HG03060 (cell line): ENCODE data around the gene PRPH2.

ENCODE experiments used
- ATAC-seq: cut with Tn5 transposase; IDR thresholded peaks from one replicate; pipeline ENCODE4 v1.9.1; 2021; ENCODE audit warnings: low read depth, moderate number of reproducible peaks; ENCODE audit not compliant: unreplicated experiment

Gene PRPH2

DNA sequence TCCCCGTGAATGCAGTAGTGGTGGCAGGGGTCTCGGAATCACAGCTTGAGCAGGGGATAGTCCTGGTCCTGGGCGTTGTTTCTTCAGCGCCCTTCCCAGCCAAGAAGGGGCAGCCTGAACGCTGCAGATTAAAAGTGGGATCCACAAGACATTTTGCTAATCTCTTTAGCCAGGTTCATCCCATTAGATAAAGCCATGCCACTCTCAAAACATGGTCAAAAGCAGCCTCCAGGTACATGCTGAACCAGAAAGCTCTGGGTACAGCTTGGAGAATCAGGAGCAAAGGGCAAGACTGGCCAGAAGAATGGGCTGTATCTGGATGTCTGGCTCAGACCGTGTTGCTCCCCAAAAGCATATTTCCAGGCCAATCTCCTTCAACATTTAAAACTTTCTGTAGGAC, at the start of gene PRPH2:
Gene PRPH2, minus strand, starts transcription at position 101 of the 400 bp plus-strand sequence. CDS start 263 bp downstream, outside the sequence.
- no peak for ATAC-seq

- ATAC-seq: no peak
Observed at GRCh38 chr6:42771741-42772100, 49.3 kb upstream of the PRPH2 start.

- ATAC-seq: no peak
Observed at GRCh38 chr6:42769836-42770235, 47.4 kb upstream of the PRPH2 start.

GRCh38 chr6:42769051-42769450, 46.7 kb upstream of the PRPH2 start:
- ATAC-seq: no peak

DNA sequence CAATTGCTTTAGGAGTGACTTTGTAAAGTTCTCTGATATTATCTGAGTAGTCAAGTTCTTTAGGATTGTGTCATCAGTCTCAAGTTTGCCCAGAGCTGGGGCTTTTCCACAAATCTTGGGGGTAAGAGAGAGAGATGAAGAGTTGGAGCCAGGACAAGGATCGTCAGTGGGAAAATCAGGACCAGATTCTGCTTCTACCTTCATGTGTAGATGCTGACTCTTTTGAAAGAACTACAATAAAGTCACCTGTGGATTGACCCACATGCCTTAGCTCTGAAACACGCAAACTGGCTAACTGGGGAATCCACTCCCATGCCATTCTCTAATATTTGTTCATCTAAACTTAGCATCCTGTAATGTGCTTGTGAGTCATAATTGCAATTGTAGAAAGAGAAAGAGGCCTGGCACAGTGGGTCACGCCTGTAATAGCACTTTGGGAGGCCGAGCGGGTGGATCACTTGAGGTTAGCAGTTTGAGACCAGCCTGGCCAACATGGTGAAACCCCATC, 43.8 kb upstream of the PRPH2 start:
- no peak for ATAC-seq

- ATAC-seq: no peak
Observed at GRCh38 chr6:42764911-42765648, 42.7 kb upstream of the PRPH2 start.

DNA sequence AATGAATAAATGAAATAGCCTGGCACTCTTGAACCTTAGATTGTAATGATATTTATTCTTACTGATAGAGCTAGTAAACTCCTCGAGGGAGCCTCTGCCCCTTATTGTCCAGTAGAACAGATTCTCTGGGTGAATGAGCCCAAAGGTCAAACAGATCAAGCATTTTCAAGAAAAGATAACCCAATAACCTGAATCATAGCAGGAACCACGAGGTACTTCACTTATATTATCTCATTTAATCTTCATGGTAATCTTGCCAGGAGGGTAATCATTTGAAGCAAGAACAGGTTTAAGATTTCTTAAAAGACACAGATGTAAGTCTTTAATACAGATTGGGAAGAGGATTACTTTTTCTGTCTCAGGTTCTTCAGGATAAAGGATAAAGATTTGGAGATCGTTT, 40.6 kb upstream of the PRPH2 start:
- ATAC-seq: no peak

GRCh38 chr6:42762426-42762859, 40.0 kb upstream of the PRPH2 start:
- no peak for ATAC-seq

GRCh38 chr6:42761287-42762067, 39.1 kb upstream of the PRPH2 start:
- ATAC-seq: no peak

GRCh38 chr6:42758756-42759430, 36.5 kb upstream of the PRPH2 start:
- no peak for ATAC-seq

GRCh38 chr6:42756722-42757121, 34.3 kb upstream of the PRPH2 start:
- ATAC-seq: no peak

DNA sequence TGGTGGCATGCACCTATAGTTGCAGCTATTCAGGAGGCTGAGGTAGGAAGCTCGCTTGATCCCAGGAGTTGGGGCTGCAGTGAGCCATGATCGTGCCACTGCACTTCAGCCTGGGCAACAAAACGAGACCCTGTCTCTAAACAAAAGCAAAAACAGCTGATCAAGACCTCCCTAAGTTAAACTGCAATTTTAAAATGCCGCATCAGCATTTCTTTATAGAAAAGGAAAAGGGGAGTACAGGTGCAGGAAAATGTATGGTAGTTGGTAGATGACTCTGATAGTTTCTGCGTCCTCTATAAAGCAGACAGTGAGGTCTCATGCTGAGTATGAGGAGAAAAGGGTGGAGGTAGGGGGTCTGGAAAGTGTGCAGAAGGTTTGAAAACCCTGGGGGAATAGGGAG, 32.4 kb upstream of the PRPH2 start:
- no peak for ATAC-seq

DNA sequence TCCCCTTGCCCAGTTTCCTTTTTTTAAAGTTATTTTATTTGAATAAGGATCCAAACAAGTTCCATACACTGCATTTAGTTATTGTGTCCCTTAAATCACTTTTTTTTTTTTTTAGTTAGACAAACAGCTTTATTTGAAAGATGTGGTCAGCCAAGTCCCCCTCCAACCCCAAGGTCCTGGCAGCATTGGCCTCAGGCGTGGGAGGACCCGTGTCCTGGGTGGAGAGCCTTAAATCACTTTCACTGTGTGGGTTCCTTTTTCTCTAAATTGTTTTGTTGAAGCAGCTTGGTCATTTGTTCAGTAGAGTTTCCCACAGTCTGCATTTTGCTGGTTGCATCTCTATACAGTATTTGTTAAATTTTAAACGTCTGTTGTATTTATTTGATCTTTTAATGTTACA, 28.7 kb upstream of the PRPH2 start:
- no peak for ATAC-seq

DNA sequence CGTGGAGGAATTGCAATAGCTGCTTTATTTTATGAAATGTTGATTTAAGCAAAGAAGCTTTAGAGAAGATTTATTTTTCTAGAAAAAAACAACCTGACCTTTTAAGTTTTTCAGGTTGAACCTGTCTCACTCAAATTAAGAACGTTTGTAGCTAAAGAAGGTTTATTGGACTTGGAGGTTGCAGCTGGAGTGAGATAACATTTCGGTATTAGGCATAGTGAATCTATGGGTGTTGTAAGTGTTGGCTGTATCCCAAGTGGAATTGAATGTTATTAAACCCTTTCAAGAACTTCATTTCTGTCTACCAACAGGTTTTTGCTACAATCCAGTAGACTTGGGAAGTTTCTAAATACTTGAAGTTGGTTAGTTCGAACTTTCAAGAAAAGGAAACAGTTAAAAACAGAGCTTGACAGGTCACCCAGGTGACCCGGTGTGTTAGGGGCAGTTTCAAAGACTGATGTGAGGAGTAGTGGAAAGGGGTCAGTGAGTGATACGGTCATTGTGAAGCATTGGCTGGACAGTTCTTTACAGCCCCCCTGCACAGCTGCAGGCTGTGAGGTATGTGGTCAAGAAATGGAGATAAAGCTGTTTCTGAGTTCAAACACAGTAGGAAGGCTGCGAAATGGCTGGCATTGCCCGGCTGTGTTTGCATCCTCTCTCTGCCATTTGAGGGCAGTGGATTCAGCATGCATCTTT, 26.0 kb upstream of the PRPH2 start:
- ATAC-seq: no peak

GRCh38 chr6:42746463-42747391, 24.3 kb upstream of the PRPH2 start:
- peak; percentile 35 for ATAC-seq

DNA sequence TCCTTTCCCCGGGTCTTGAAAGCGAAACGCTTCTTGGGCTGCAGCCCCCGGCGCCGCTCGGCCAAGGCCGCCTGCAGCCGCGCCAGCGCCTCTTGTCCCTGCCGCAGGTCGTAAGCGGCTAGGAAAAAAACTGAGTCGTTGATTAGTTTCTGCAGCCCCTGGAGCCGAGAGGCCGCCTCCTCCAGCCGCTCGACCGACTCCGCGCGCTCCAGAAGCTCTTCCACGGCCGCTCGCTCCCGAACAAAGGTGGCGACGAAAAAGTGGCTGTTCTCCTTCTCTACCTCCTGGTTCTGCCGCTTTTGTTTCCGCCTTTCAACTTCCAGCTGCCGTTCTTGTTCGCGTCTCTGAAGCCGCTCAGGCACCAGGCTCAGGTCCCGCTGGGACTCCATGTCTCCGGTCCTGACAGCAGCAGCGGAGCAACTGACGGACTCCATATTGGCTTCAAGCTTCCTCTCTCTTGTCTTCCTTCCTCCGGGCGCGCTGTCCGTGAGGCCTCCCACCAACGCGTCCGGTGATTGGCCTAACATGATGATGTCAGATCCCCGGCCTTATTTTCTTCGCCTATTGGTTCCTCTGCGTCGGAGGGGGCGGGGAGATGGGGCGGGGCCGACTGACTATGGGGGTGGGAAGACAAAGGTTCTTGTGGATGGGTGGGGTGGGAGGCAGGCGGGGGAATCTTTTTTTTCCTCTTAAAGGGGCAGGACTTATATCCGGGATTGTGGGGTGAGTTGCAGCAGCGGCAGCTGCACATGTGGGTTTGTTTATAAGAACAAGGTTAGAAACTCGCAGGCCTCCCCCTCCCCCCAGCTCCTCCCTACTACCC, 23.5 kb upstream of the PRPH2 start, which contains the start of gene TBCC:
Gene TBCC, minus strand, starts transcription at position 464 of the 823 bp plus-strand sequence. Its CDS starts 30 bp downstream, at position 434.
- peak; percentile 53 for ATAC-seq

GRCh38 chr6:42745083-42745639, 22.8 kb upstream of the PRPH2 start:
- ATAC-seq: no peak

- ATAC-seq: no peak
Observed at GRCh38 chr6:42744351-42744893, 22.0 kb upstream of the PRPH2 start.
